Measurements from ENCODE around the gene GID8.

The GID8 gene

GRCh38 chr20:62989201-62989601, 51.3 kb downstream of the GID8 start:
- in situ Hi-C loops (cut with HindIII; ENCODE audit: low pct_ligation_motif_present, low pct_unique_long_range_greater_than_20kb, low sequenced_read_pairs): no loop called here
- DNase-seq: no peak

- in situ Hi-C loops (cut with HindIII; ENCODE audit: low pct_ligation_motif_present, low pct_unique_long_range_greater_than_20kb, low sequenced_read_pairs): no loop called here
- DNase-seq: no peak
Observed at GRCh38 chr20:62990306-62990825, 52.4 kb downstream of the GID8 start.

- in situ Hi-C loops (cut with HindIII; ENCODE audit: low pct_ligation_motif_present, low pct_unique_long_range_greater_than_20kb, low sequenced_read_pairs): no loop called here
- no peak for DNase-seq
Observed at GRCh38 chr20:62991196-62991807, 53.4 kb downstream of the GID8 start.

DNA sequence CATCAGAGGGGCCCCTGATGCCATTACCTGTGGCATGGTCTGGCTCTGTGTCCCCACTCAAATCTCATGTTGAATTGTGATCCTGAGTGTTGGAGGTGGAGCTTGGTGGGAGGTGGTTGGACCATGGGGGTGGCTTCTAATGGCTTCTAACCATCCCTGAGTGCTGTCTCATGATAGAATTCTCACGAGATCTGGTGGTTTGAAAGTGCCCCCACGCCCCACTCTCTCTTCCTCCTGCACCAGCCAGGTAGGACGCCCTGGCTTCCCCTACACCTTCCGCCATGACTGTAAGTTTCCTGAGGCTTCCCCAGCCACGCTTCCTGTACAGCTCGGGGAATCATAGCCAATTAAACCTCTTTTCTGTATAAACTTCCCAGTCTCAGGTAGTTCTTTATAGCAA, 53.9 kb downstream of the GID8 start:
- in situ Hi-C loops (cut with HindIII; ENCODE audit: low pct_ligation_motif_present, low pct_unique_long_range_greater_than_20kb, low sequenced_read_pairs): no loop called here
- no peak for DNase-seq

GRCh38 chr20:62993856-62994494, 56.0 kb downstream of the GID8 start:
- no peak for DNase-seq
- in situ Hi-C loops (cut with HindIII; ENCODE audit: low pct_ligation_motif_present, low pct_unique_long_range_greater_than_20kb, low sequenced_read_pairs): no loop called here

DNA sequence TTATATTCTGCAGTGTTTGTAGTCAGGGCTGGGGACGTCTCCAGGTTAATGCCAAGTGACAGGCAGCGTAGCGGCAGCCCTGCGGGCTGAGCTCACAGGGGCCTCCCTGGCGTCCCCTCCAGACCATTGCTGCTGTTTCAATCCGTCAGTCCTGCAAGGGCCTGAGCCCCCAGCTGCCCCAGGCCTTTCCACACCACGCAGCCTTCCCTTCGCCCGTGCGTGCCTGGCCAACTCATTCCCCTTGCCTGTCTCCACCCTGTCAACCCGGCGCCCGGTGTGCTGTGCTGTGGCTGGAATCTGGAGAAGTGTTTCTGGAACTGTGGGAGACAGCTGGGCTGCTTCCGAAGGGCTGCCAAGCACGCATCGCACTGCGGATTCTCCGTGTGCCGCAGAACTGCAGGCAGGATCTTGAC, 56.9 kb downstream of the GID8 start:
- in situ Hi-C loops (cut with HindIII; ENCODE audit: low pct_ligation_motif_present, low pct_unique_long_range_greater_than_20kb, low sequenced_read_pairs): no loop called here
- no peak for DNase-seq

DNA sequence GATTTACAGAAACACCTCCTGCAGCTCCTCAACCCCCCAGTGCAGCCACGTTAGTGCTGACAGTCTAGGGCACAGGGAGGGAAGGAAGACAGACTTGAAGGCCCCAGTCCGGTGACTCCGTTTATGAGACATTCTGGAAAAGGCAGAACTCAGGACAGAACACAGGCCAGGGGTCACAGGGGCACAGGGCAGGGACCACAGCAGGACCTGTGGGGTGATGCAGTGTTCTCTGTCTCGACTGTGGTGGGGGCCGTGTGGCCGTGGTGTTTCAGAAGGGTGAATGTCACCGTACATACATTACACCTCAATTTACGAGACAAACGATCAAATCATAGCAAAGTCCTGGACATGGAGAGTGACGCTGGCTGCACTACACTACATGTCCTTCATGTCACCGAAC, 57.5 kb downstream of the GID8 start:
- DNase-seq: no peak
- in situ Hi-C loops (cut with HindIII; ENCODE audit: low pct_ligation_motif_present, low pct_unique_long_range_greater_than_20kb, low sequenced_read_pairs): no loop called here

GRCh38 chr20:62995898-62996595, 58.1 kb downstream of the GID8 start:
- DNase-seq: no peak
- in situ Hi-C loops (cut with HindIII; ENCODE audit: low pct_ligation_motif_present, low pct_unique_long_range_greater_than_20kb, low sequenced_read_pairs): no loop called here

GRCh38 chr20:62996596-62996982, 58.6 kb downstream of the GID8 start:
- in situ Hi-C loops (cut with HindIII; ENCODE audit: low pct_ligation_motif_present, low pct_unique_long_range_greater_than_20kb, low sequenced_read_pairs): no loop called here

GRCh38 chr20:62997417-62998035, 59.6 kb downstream of the GID8 start:
- DNase-seq: no peak
- in situ Hi-C loops (cut with HindIII; ENCODE audit: low pct_ligation_motif_present, low pct_unique_long_range_greater_than_20kb, low sequenced_read_pairs): no loop called here

More at GRCh38 chr20:62996596-62996982, 58.6 kb downstream of the GID8 start:
- no peak for DNase-seq

Data from ACHN (cell line).